ENCODE measurements around the gene MAPK6. TPM values are rescaled to one million over a fixed set of nuclear protein-coding genes. Genes with fewer than 3 reads are reported as not detected.

MAPK6 gene
- total and polyA plus RNA-seq, 8 donors = 24.6 to 35.8 (median 26.4) TPM

DNA sequence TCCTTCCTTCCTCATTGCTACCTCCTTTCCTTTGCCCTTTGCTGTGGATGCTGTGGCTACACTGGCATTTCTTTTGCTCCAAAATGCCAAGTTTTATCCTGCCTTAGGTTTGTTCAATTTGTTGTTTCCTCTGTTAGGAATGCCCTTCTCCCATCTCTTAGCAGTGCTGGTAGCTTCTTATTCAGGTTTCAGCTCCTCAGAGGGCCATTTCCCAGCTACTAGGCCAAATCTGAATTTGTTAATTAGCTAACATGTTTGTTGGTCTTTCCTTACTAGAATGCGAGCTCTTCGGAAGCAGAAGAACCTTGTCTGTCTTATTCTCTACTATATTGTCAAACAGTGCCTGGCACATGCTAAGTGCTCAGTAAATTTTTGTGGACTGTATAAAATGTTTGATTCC is 11.0 kb downstream of the MAPK6 start:
- no peak overlapping the region for H3K4me3 ChIP-seq
- DNase-seq (no peak), ATAC-seq (no peak)
- peaks cover 4 to 6% of the 10 kb centered on the region in 2 donors for H3K4me1 ChIP-seq
- no peaks in the 10 kb centered on the region for H3K27me3 ChIP-seq
- H3K36me3 ChIP-seq = peaks cover 0 to 5% of the 10 kb centered on the region in 2 donors
- peaks cover 0 to 11% of the 10 kb centered on the region in 2 donors for H3K9me3 ChIP-seq
- no peak for TF ChIP-seq CTCF (IDR thresholded peaks at IDR 0.05)
- no peak overlapping the region for H3K27ac ChIP-seq
- intact Hi-C loops (cut with DNase I) = no loop called here

GRCh38 chr15:52031556-52031955 is 12.5 kb downstream of the MAPK6 start:
- peak; percentile 58 for ATAC-seq
- H3K4me3 ChIP-seq = no peak overlapping the region

GRCh38 chr15:52037889-52038505 is 19.0 kb downstream of the MAPK6 start:
- H3K4me3 ChIP-seq = no peak overlapping the region
- no peak overlapping the region for H3K27ac ChIP-seq
- intact Hi-C loops (cut with DNase I) = no loop called here
- H3K36me3 ChIP-seq = peaks cover 0 to 4% of the 10 kb centered on the region in 2 donors
- no peaks in the 10 kb centered on the region for H3K27me3 ChIP-seq
- peaks cover 0 to 11% of the 10 kb centered on the region in 2 donors for H3K9me3 ChIP-seq
- H3K4me1 ChIP-seq = peaks cover 15 to 33% of the 10 kb centered on the region in 2 donors
- no peak for DNase-seq
- no peak for ATAC-seq
- TF ChIP-seq CTCF (IDR thresholded peaks at IDR 0.05) = no peak

More at GRCh38 chr15:52031556-52031955, 12.5 kb downstream of the MAPK6 start:
- Histone ChIP-seq H3K4me1 (peaks cover 4 to 10% of the 10 kb centered on the region in 2 donors), H3K36me3 (peaks cover 0 to 5% of the 10 kb centered on the region in 2 donors), H3K27ac (no peak overlapping the region), H3K9me3 (peaks cover 0 to 11% of the 10 kb centered on the region in 2 donors), H3K27me3 (no peaks in the 10 kb centered on the region)
- intact Hi-C loops (cut with DNase I) = no loop called here
- no peak for TF ChIP-seq CTCF (IDR thresholded peaks at IDR 0.05)
- no peak for DNase-seq

GRCh38 chr15:52039925-52040781 is 21.1 kb downstream of the MAPK6 start:
- H3K9me3 ChIP-seq = no peaks in the 10 kb centered on the region
- H3K27ac ChIP-seq = peak overlapping the region; percentile 24 to 26
- DNase-seq (peak in 2 of 4 donors; percentile 24 to 33), ATAC-seq (peak; percentile 86)
- H3K27me3 ChIP-seq = no peaks in the 10 kb centered on the region
- TF ChIP-seq CTCF (IDR thresholded peaks at IDR 0.05) = no peak
- intact Hi-C loops (cut with DNase I) = no loop called here
- H3K4me1 ChIP-seq = peaks cover 15 to 36% of the 10 kb centered on the region in 2 donors
- H3K4me3 ChIP-seq = no peak overlapping the region
- no peaks in the 10 kb centered on the region for H3K36me3 ChIP-seq

Data from left lung (tissue), 10 donors.